PC-3 (cell line): Measurements from ENCODE around the gene SEC22A. TPM values are rescaled to one million over a fixed set of nuclear protein-coding genes. Genes with fewer than 3 reads are reported as not detected.

Source experiments
- ATAC-seq: fragments of 200-7000 bp; cut with Tn5 transposase; 2 replicates; pipeline ENCODE4 v1.9.1; 2020; ENCODE audit warnings: mild to moderate bottlenecking, moderate library complexity
- BruUV-seq: library from RNA; stranded (reverse); fragments of 400-500 nt; replicated peaks from 2 replicates; lab custom pipeline; 2021; lab: Mats Ljungman, UMichigan
- CTCF ChIA-PET: fragments of 300-600 bp; sonication (Branson Sonifier 250); formaldehyde crosslinking; loops from one replicate; lab custom pipeline; 2022; ENCODE audit warnings: antibody characterized with exemption; lab: Charles Lee
- POLR2A ChIA-PET: fragments of 300-600 bp; sonication (Branson Sonifier 250); formaldehyde crosslinking; loops from one replicate; lab custom pipeline; 2022; ENCODE audit warnings: antibody characterized with exemption; ENCODE audit not compliant: unreplicated experiment; lab: Charles Lee
- DNase-seq: peaks from one replicate; pipeline ENCODE4 v3.0.0-alpha.2; 2015
- H2AFZ ChIP-seq: fragments of 300-600 bp; sonication (generic); 2 replicates; pipeline ENCODE4 v1.6.0; 2016; ENCODE audit warnings: antibody characterized with exemption, low read length
- H3F3A ChIP-seq: fragments of 300-600 bp; sonication (generic); one replicate; pipeline ENCODE4 v1.6.0; 2017; ENCODE audit warnings: antibody characterized with exemption, low read length, control low read depth, mild to moderate bottlenecking; ENCODE audit not compliant: unreplicated experiment
- H3K27ac ChIP-seq: fragments of 300-600 bp; sonication (generic); 2 replicates; pipeline ENCODE4 v1.5.1; 2016; ENCODE audit warnings: mild to moderate bottlenecking, low read length
- H3K27me3 ChIP-seq: fragments of 300-600 bp; sonication (generic); 2 replicates; pipeline ENCODE4 v1.6.1; 2016; ENCODE audit warnings: low read length, mixed read lengths
- H3K36me3 ChIP-seq: fragments of 300-600 bp; sonication (generic); 2 replicates; pipeline ENCODE4 v1.6.1; 2016; ENCODE audit warnings: low read depth, mixed run types, low read length, mixed read lengths
- H3K4me1 ChIP-seq: fragments of 300-600 bp; sonication (generic); 2 replicates; pipeline ENCODE4 v1.5.1; 2016; ENCODE audit warnings: low read length; ENCODE audit not compliant: insufficient read depth
- H3K4me2 ChIP-seq: fragments of 300-600 bp; sonication (generic); 2 replicates; pipeline ENCODE4 v1.6.0; 2016; ENCODE audit warnings: low read length
- H3K4me3 ChIP-seq: fragments of 300-600 bp; sonication (generic); 2 replicates; pipeline ENCODE4 v1.5.1; 2016; ENCODE audit warnings: mild to moderate bottlenecking, low read length, mixed read lengths
- H3K79me2 ChIP-seq: fragments of 300-600 bp; sonication (generic); 2 replicates; pipeline ENCODE4 v1.6.1; 2017; ENCODE audit warnings: low read length, mixed read lengths
- H3K9ac ChIP-seq: fragments of 300-600 bp; sonication (generic); 2 replicates; pipeline ENCODE4 v1.6.0; 2016; ENCODE audit warnings: mild to moderate bottlenecking, low read length
- H3K9me2 ChIP-seq: fragments of 300-600 bp; sonication (generic); replicated peaks from 2 replicates; pipeline ENCODE4 v1.6.1; 2016; ENCODE audit warnings: mixed run types, low read length, mixed read lengths
- H3K9me3 ChIP-seq: fragments of 300-600 bp; sonication (generic); 2 replicates; pipeline ENCODE4 v1.6.1; 2016; ENCODE audit warnings: low read length, mixed read lengths
- H4K20me1 ChIP-seq: fragments of 300-600 bp; sonication (generic); 2 replicates; pipeline ENCODE4 v1.6.1; 2016; ENCODE audit warnings: low read length, mixed read lengths
- EZH2 ChIP-seq: fragments of 300-600 bp; sonication (generic); IDR thresholded peaks from one replicate; pipeline ENCODE4 v1.6.1; 2017; ENCODE audit warnings: antibody characterized with exemption, mild to moderate bottlenecking, low read length; ENCODE audit not compliant: unreplicated experiment
- EZH2phosphoT487 ChIP-seq: fragments of 300-600 bp; sonication (generic); IDR thresholded peaks from 2 replicates; pipeline ENCODE4 v1.6.1; 2018; ENCODE audit warnings: mild to moderate bottlenecking, antibody characterized with exemption, low read length, borderline replicate concordance
- intact Hi-C: fragments of 100-400 bp; cut with micrococcal nuclease; formaldehyde crosslinking; loops from 2 replicates; pipeline ENCODE4 v1.9.0; 2023
- total RNA-seq: library from RNA; depleted of rRNA; stranded (reverse); fragments of >200 nt; gene quantifications from 2 replicates; pipeline ENCODE4 v1.2.3, GENCODE V29; 2014
- TF ChIP-seq, protein P1 (sequence below): fragments of 300-600 bp; sonication (generic); conservative IDR thresholded peaks from 2 replicates; pipeline ENCODE4 v1.5.1; 2017; ENCODE audit warnings: antibody characterized with exemption, low read depth, mild to moderate bottlenecking, low read length

Gene SEC22A
- total RNA-seq, 1 experiment from 2014 or later = 37.9 TPM

GRCh38 chr3:123287962-123288302 is 86.2 kb downstream of the SEC22A start:
- Histone ChIP-seq H3K9me2 (no peaks in the 10 kb centered on the region), H3K4me3 (no peak overlapping the region), H3K9me3 (no peaks in the 10 kb centered on the region), H3K9ac (no peak overlapping the region), H3K27me3 (peaks cover 35% of the 10 kb centered on the region), H2AFZ (no peak overlapping the region), H4K20me1 (no peaks in the 10 kb centered on the region), H3K4me1 (peaks cover 13% of the 10 kb centered on the region; the same call in 1 of the 2 replicates), H3K27ac (no peak overlapping the region), H3K36me3 (no peaks in the 10 kb centered on the region), H3K79me2 (no peaks in the 10 kb centered on the region), H3F3A (no peaks in the 10 kb centered on the region), H3K4me2 (no peak overlapping the region)
- CTCF ChIA-PET = no interaction called here
- intact Hi-C loops = no loop called here
- no peak for TF ChIP-seq EZH2
- no peak for TF ChIP-seq EZH2phosphoT487
- TF ChIP-seq, protein P1, sequence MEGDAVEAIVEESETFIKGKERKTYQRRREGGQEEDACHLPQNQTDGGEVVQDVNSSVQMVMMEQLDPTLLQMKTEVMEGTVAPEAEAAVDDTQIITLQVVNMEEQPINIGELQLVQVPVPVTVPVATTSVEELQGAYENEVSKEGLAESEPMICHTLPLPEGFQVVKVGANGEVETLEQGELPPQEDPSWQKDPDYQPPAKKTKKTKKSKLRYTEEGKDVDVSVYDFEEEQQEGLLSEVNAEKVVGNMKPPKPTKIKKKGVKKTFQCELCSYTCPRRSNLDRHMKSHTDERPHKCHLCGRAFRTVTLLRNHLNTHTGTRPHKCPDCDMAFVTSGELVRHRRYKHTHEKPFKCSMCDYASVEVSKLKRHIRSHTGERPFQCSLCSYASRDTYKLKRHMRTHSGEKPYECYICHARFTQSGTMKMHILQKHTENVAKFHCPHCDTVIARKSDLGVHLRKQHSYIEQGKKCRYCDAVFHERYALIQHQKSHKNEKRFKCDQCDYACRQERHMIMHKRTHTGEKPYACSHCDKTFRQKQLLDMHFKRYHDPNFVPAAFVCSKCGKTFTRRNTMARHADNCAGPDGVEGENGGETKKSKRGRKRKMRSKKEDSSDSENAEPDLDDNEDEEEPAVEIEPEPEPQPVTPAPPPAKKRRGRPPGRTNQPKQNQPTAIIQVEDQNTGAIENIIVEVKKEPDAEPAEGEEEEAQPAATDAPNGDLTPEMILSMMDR = no peak
- DNase-seq = no peak
- POLR2A ChIA-PET = no interaction called here
- no peak for ATAC-seq
- BruUV-seq = no TSS peak

DNA sequence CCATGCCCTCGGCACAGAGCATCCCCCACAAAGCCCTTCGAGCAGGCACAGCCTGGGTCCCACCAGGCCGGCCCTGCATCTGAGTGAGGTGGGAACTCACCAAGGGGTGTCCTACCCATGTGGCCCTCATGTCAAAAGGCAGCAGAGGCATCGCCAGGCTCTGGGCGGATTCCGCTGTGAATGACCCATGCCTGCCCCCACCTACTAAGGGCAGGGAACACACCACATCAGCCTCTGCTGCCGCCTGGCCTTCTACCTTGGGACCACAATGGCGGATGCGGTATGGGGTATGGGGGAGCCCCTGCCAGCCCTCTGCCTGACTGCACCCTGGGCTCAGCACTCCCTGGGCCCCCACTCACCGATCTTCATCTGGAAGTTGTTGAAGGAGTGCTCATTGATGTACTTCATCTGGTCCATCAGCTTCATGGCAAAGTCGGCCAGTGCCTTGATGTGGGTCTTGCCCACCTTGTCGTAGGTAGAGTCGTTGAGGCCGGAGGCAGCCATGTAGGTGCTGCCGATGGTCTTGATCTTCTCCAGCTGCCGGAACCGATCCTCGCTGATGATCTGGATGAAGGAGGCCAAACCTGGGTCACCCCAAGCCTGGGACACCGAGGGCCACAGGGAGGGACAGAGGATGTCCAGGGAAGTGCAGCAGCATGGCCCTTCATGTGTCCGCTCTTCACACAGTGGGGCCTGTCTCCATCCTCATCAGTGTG is 87.8 kb downstream of the SEC22A start:
- POLR2A ChIA-PET = no interaction called here
- no peak for DNase-seq
- intact Hi-C loops = no loop called here
- Histone ChIP-seq H4K20me1 (no peaks in the 10 kb centered on the region), H3K79me2 (no peaks in the 10 kb centered on the region), H2AFZ (no peak overlapping the region), H3K4me1 (peaks cover 13% of the 10 kb centered on the region; the same call in 1 of the 2 replicates), H3K9ac (no peak overlapping the region), H3K9me2 (no peaks in the 10 kb centered on the region), H3K27me3 (peaks cover 50% of the 10 kb centered on the region), H3K4me2 (no peak overlapping the region), H3K9me3 (no peaks in the 10 kb centered on the region), H3K4me3 (no peak overlapping the region), H3F3A (no peaks in the 10 kb centered on the region), H3K36me3 (no peaks in the 10 kb centered on the region), H3K27ac (no peak overlapping the region)
- CTCF ChIA-PET = no interaction called here
- no peak for ATAC-seq
- no TSS peak for BruUV-seq
- TF ChIP-seq, protein P1 = no peak
- TF ChIP-seq EZH2phosphoT487 (no peak), EZH2 (no peak)

DNA sequence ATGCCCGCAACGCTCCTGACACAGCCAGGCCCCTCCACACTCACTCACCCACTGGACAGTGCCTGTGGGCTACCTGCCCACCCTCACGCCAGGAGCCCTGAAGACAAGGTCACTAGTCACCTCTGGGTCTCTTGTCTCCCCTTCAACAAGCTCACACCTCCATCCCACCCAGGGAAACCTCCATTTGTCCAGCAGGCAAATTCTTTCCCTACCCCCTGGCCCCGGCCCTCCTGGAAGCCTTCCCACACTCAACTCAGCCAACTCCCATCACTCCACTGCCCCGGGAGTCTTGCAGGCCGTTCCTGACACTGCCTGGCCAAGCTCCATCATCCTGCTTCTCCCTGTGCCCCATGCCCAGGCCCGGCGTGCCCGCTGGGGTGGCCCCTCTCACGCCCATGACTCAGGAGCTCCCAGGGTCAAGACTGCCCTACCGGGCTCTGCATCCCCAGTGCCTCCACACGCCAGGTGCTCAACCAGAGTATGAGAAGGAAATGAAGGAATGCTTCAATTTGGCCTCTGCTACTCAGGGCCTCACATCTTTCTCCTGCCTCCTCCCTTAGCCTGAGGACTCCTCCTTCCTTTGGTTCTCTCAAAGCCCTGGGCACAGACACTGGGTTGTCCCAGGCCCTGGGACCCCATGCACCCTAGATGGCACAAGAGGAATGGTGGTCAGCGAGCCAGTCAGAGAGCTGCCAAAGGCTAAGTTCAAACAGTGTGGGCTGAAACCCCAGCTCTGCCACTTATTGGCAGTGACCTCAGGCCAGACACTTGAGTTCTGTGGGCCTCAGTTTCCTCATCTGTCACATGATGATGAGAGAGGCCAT is 88.6 kb downstream of the SEC22A start:
- H3F3A ChIP-seq = no peaks in the 10 kb centered on the region
- no peak for TF ChIP-seq EZH2phosphoT487
- TF ChIP-seq EZH2 = no peak
- TF ChIP-seq, protein P1 = no peak
- no peaks in the 10 kb centered on the region for H4K20me1 ChIP-seq
- peaks cover 58% of the 10 kb centered on the region for H3K27me3 ChIP-seq
- H3K4me1 ChIP-seq = peaks cover 7% of the 10 kb centered on the region; the same call in 1 of the 2 replicates
- H3K9me2 ChIP-seq = no peaks in the 10 kb centered on the region
- intact Hi-C loops = no loop called here
- BruUV-seq = no TSS peak
- CTCF ChIA-PET = no interaction called here
- H3K36me3 ChIP-seq = no peaks in the 10 kb centered on the region
- POLR2A ChIA-PET = no interaction called here
- DNase-seq (no peak), ATAC-seq (no peak)
- no peak overlapping the region for H3K4me2 ChIP-seq
- H3K9ac ChIP-seq = no peak overlapping the region
- no peak overlapping the region for H3K27ac ChIP-seq
- no peaks in the 10 kb centered on the region for H3K79me2 ChIP-seq
- H3K9me3 ChIP-seq = no peaks in the 10 kb centered on the region
- H3K4me3 ChIP-seq = no peak overlapping the region
- H2AFZ ChIP-seq = no peak overlapping the region
